GM10266 (cell line): ENCODE data around the gene ADM.

ENCODE experiments used
- DNase-seq: peaks from one replicate; pipeline ENCODE4 v3.0.0; 2012; ENCODE audit errors: extremely low spot score
- TF ChIP-seq, protein P1 (sequence below): IDR thresholded peaks from 2 replicates; pipeline ENCODE4 v1.5.1; 2012; ENCODE audit warnings: mild to moderate bottlenecking, low read depth; ENCODE audit not compliant: control insufficient read depth, insufficient read depth; ENCODE audit errors: missing control alignments

ADM gene

DNA sequence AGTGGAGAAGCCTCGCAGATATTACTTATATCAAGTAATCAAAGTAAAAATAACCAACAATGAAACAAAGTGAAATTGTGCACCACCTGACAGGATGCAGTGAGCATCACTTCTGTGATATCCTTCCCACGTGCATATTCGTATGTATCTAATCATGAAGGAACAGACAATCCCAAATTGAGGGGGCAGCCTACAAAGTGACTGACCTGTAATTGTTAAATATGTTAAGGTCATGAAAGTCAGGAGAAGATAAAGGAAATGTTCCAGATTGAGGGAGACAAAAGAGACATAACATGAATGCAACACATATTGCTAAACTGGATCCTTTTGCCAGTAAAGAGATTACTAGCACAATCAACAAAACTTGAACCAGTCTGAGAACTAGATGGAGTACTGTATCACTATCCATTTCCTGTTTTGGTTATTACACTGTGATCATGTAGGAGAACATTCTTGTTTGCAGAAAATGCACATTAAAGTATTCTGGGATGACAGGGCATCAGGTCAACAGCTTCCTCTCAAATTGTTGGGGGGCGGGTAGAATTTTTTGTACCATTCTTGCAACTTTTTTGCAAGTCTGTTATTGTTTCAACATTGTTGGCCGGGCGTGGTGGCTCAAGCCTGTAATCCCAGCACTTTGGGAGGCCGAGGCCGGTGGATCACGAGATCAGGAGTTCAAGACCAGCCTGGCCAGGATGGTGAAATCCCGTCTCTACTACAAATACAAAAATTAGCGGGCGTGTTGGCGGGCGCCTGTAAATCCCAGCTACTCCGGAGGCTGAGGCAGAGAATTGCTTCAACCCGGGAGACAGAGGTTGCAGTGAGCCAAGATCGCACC is 12.9 kb upstream of the ADM start:
- no peak for DNase-seq
- TF ChIP-seq, protein P1, sequence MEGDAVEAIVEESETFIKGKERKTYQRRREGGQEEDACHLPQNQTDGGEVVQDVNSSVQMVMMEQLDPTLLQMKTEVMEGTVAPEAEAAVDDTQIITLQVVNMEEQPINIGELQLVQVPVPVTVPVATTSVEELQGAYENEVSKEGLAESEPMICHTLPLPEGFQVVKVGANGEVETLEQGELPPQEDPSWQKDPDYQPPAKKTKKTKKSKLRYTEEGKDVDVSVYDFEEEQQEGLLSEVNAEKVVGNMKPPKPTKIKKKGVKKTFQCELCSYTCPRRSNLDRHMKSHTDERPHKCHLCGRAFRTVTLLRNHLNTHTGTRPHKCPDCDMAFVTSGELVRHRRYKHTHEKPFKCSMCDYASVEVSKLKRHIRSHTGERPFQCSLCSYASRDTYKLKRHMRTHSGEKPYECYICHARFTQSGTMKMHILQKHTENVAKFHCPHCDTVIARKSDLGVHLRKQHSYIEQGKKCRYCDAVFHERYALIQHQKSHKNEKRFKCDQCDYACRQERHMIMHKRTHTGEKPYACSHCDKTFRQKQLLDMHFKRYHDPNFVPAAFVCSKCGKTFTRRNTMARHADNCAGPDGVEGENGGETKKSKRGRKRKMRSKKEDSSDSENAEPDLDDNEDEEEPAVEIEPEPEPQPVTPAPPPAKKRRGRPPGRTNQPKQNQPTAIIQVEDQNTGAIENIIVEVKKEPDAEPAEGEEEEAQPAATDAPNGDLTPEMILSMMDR, result no peak

- TF ChIP-seq, protein P1, result no peak
- DNase-seq, result peak; percentile 89
These were observed 11.2 kb upstream of the ADM start, which contains the start of gene SBF2 for GRCh38 chr11:10293423-10294289. Gene SBF2, minus strand, starts transcription at chr11:10294219. Its CDS starts 150 bp downstream, at chr11:10294069.

- peak; percentile 32 for DNase-seq
- TF ChIP-seq, protein P1, result no peak
These were observed 10.5 kb upstream of the ADM start for GRCh38 chr11:10294290-10294953.

GRCh38 chr11:10295064-10295901 is 9.6 kb upstream of the ADM start:
- peak; percentile 25 for DNase-seq
- TF ChIP-seq, protein P1, result no peak

- DNase-seq, result peak; percentile 85
- TF ChIP-seq, protein P1, result peak; percentile 26
These were observed 6.5 kb upstream of the ADM start for GRCh38 chr11:10298342-10298741.

DNA sequence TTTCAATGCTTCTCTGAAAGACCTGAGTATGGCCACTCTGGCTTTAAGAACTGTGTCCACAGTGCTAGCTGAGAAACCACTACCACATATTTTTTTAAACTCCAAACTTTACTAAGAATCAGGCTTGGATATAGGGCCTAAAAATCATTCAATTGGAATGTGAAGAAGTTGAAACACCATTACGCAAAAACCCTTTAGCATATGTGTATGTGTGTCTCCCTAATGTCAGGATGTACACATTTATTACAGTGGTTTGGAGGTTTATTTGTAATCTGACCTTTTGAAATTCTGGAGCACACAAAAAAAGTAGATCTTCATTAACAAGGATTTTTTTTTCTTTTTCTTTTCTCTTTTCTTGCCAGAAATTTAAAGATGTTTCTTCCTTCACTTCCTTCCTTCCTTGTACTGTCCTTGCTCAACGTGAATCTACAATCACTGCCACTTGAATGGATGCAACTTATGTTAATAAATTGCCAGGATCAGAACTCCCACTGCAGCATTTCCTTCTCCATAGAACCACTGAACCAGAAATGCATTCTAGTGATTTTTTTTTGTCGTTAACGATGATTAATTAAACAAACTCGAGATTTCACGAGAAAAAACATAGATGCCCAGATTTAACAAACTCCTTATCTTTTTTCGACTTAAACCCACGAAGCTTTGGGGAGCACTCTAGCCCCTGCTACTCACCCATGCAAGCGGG is 3.1 kb upstream of the ADM start:
- DNase-seq, result no peak
- TF ChIP-seq, protein P1, result no peak
